H1 (cell line): ENCODE data around the gene MATK. TPM values are rescaled to one million over a fixed set of nuclear protein-coding genes. Genes with fewer than 3 reads are reported as not detected.

ENCODE experiments used
- CTCF ChIA-PET: fragments of 300-600 bp; sonication (Branson Sonifier 250); formaldehyde crosslinking; loops from one replicate; lab custom pipeline; 2021; ENCODE audit not compliant: partially characterized antibody; lab: Charles Lee
- POLR2A ChIA-PET: fragments of 300-600 bp; sonication (Branson Sonifier 250); formaldehyde crosslinking; loops from one replicate; lab custom pipeline; 2021; ENCODE audit warnings: inconsistent platforms; ENCODE audit not compliant: partially characterized antibody; lab: Charles Lee
- DNase-seq, 2 experiments: peaks; one replicate each; pipeline versions ENCODE4 v3.0.0 to v3.0.0-alpha.2; 2010 to 2022; ENCODE audit warnings: low spot score in 2 of 2, low read depth in 1 of 2, mixed read lengths in 1 of 2
- FAIRE-seq: peaks from 2 replicates; lab custom pipeline; 2011; peaks lifted over from hg19 to GRCh38; lab: Jason Lieb, UNC
- H2AFZ ChIP-seq: 2 replicates; pipeline ENCODE4 v1.8.1; 2012; ENCODE audit warnings: low read length, inconsistent platforms
- H2AK5ac ChIP-seq: 2 replicates; pipeline ENCODE4 v1.6.1; 2013; ENCODE audit warnings: low read depth, low read length
- H2BK120ac ChIP-seq: replicated peaks from 2 replicates; pipeline ENCODE3; 2013; ENCODE audit warnings: low read depth, low read length, inconsistent platforms
- H2BK12ac ChIP-seq: 2 replicates; pipeline ENCODE4 v1.6.1; 2013; ENCODE audit warnings: low read depth, low read length
- H2BK15ac ChIP-seq: 2 replicates; pipeline ENCODE4 v1.6.1; 2013; ENCODE audit warnings: low read length
- H2BK20ac ChIP-seq: 2 replicates; pipeline ENCODE4 v1.6.1; 2013; ENCODE audit warnings: low read length
- H2BK5ac ChIP-seq: 2 replicates; pipeline ENCODE4 v1.6.1; 2013; ENCODE audit warnings: low read depth, low read length
- H3K14ac ChIP-seq: 2 replicates; pipeline ENCODE4 v1.6.1; 2013; ENCODE audit warnings: inconsistent platforms; ENCODE audit not compliant: insufficient read length
- H3K18ac ChIP-seq: 2 replicates; pipeline ENCODE4 v1.6.1; 2013; ENCODE audit warnings: low read length; ENCODE audit errors: extremely low read depth
- H3K23ac ChIP-seq: 2 replicates; pipeline ENCODE4 v1.6.1; 2013; ENCODE audit warnings: inconsistent platforms; ENCODE audit not compliant: insufficient read length
- H3K23me2 ChIP-seq: 2 replicates; pipeline ENCODE4 v1.6.1; 2013; ENCODE audit warnings: low read depth, low read length
- H3K27ac ChIP-seq: 2 replicates; pipeline ENCODE4 v1.6.1; 2011; ENCODE audit warnings: low read depth, low read length, inconsistent platforms
- H3K27me3 ChIP-seq, 4 experiments: replicated peaks in 1 of 4; 1 replicate in 1 of 4; 2 replicates in 3 of 4; pipeline versions ENCODE4 v1.6.1 to v1.8.1; 2011 to 2013; ENCODE audit warnings: low read length in 3 of 4, mild to moderate bottlenecking in 3 of 4, inconsistent platforms in 2 of 4, mixed read lengths in 2 of 4, moderate library complexity in 1 of 4; ENCODE audit not compliant: control insufficient read depth in 3 of 4, insufficient read depth in 3 of 4; ENCODE audit errors: extremely low read depth in 1 of 4
- H3K36me3 ChIP-seq, 4 experiments: 2 replicates each; pipeline versions ENCODE4 v1.6.1 to v1.8.1; 2011 to 2013; ENCODE audit warnings: mild to moderate bottlenecking in 4 of 4, low read length in 3 of 4, moderate library complexity in 2 of 4, control low read depth in 1 of 4, inconsistent platforms in 1 of 4; ENCODE audit not compliant: insufficient read depth in 4 of 4, control insufficient read depth in 2 of 4
- H3K4ac ChIP-seq: replicated peaks from 2 replicates; pipeline ENCODE3; 2013; ENCODE audit warnings: low read length, low read depth, mixed read lengths, inconsistent platforms; ENCODE audit not compliant: insufficient read length
- H3K4me1 ChIP-seq, 4 experiments: replicated peaks in 1 of 4; 1 replicate in 1 of 4; 2 replicates in 3 of 4; pipeline versions ENCODE4 v1.6.1 to v1.8.1; 2011 to 2013; ENCODE audit warnings: low read length in 3 of 4, inconsistent platforms in 2 of 4, mixed read lengths in 1 of 4; ENCODE audit not compliant: insufficient read depth in 4 of 4, control insufficient read depth in 3 of 4
- H3K4me2 ChIP-seq, 2 experiments: 2 replicates each; pipeline versions ENCODE4 v1.6.1 to v1.8.1; 2011 to 2013; ENCODE audit warnings: low read depth in 2 of 2, low read length in 2 of 2, control low read depth in 1 of 2, inconsistent platforms in 1 of 2, mild to moderate bottlenecking in 1 of 2; ENCODE audit not compliant: insufficient read depth in 1 of 2
- H3K4me3 ChIP-seq, 4 experiments: fragments of 200-600, 300-600 bp in 1 of 4; sonication (generic), shearing (Covaris generic), sonication (Bioruptor Twin) in 1 of 4; 2 replicates each; pipeline versions ENCODE4 v1.5.1 to v1.8.1; 2011 to 2016; ENCODE audit warnings: low read length in 4 of 4, low read depth in 3 of 4, control low read depth in 2 of 4, inconsistent platforms in 2 of 4, mild to moderate bottlenecking in 2 of 4, mixed read lengths in 1 of 4, moderate library complexity in 1 of 4; ENCODE audit not compliant: insufficient read depth in 2 of 4; ENCODE audit errors: extremely low read depth in 1 of 4
- H3K56ac ChIP-seq: replicated peaks from 2 replicates; pipeline ENCODE3; 2013; ENCODE audit warnings: low read depth, mild to moderate bottlenecking, mixed read lengths, low read length, inconsistent platforms; ENCODE audit not compliant: insufficient read length
- H3K79me1 ChIP-seq: 2 replicates; pipeline ENCODE4 v1.6.1; 2013; ENCODE audit warnings: low read depth, low read length, control low read depth
- H3K79me2 ChIP-seq, 2 experiments: 2 replicates each; pipeline versions ENCODE4 v1.6.1 to v1.8.1; 2012 to 2013; ENCODE audit warnings: low read length in 2 of 2, mild to moderate bottlenecking in 2 of 2, inconsistent platforms in 1 of 2; ENCODE audit not compliant: insufficient read depth in 2 of 2, control insufficient read depth in 1 of 2
- H3K9ac ChIP-seq, 4 experiments: replicated peaks in 1 of 4; 1 replicate in 1 of 4; 2 replicates in 3 of 4; pipeline versions ENCODE4 v1.6.1 to v1.8.1; 2011 to 2013; ENCODE audit warnings: low read depth in 3 of 4, low read length in 3 of 4, control low read depth in 2 of 4, mild to moderate bottlenecking in 2 of 4, moderate library complexity in 2 of 4, inconsistent platforms in 1 of 4; ENCODE audit errors: extremely low read depth in 1 of 4
- H3K9me3 ChIP-seq, 2 experiments: 2 replicates each; pipeline versions ENCODE4 v1.6.1 to v1.8.1; 2012 to 2013; ENCODE audit warnings: mild to moderate bottlenecking in 2 of 2, moderate library complexity in 2 of 2, control low read depth in 1 of 2, inconsistent platforms in 1 of 2, low read depth in 1 of 2, low read length in 1 of 2, mixed read lengths in 1 of 2; ENCODE audit not compliant: insufficient read depth in 2 of 2
- H4K20me1 ChIP-seq, 2 experiments: replicated peaks in 1 of 2; 2 replicates each; pipeline versions ENCODE3 to v1.8.1; 2011 to 2013; ENCODE audit warnings: inconsistent platforms in 2 of 2, low read length in 2 of 2, mild to moderate bottlenecking in 1 of 2; ENCODE audit not compliant: insufficient read depth in 2 of 2, control insufficient read depth in 1 of 2
- H4K5ac ChIP-seq: 2 replicates; pipeline ENCODE4 v1.6.1; 2013; ENCODE audit warnings: low read length, low read depth, mixed read lengths, inconsistent platforms; ENCODE audit not compliant: insufficient read length
- H4K8ac ChIP-seq: 2 replicates; pipeline ENCODE4 v1.8.0; 2013; ENCODE audit warnings: mild to moderate bottlenecking, moderate library complexity, low read length, inconsistent platforms; ENCODE audit not compliant: insufficient read depth; ENCODE audit errors: extremely low read depth
- H4K91ac ChIP-seq: replicated peaks from 2 replicates; pipeline ENCODE3; 2013; ENCODE audit warnings: low read length, mixed read lengths, inconsistent platforms; ENCODE audit not compliant: insufficient read length
- CEBPB ChIP-seq: IDR thresholded peaks from 2 replicates; pipeline ENCODE4 v1.6.1; 2012; ENCODE audit warnings: low read depth, low read length
- HDAC2 ChIP-seq, 2 experiments: fragments of 300-600 bp in 1 of 2; sonication (generic) in 1 of 2; IDR thresholded peaks; 2 replicates each; pipeline ENCODE4 v1.6.1; 2011 to 2012; ENCODE audit warnings: low read depth in 2 of 2, low read length in 2 of 2, mild to moderate bottlenecking in 2 of 2, moderate library complexity in 2 of 2, borderline replicate concordance in 1 of 2, inconsistent platforms in 1 of 2
- KDM4A ChIP-seq: IDR thresholded peaks from one replicate; pipeline ENCODE4 v1.7.1; 2012; ENCODE audit warnings: low read depth, mild to moderate bottlenecking, moderate library complexity, low read length, inconsistent platforms; ENCODE audit not compliant: severe bottlenecking
- RAD21 ChIP-seq, 2 experiments: IDR thresholded peaks in 1 of 2; conservative IDR thresholded peaks in 1 of 2; 2 replicates each; pipeline ENCODE4 v1.6.1; 2011; ENCODE audit warnings: low read depth in 2 of 2, low read length in 2 of 2, improper control_type of control experiment in 1 of 2, inconsistent platforms in 1 of 2, mild to moderate bottlenecking in 1 of 2, moderate library complexity in 1 of 2
- RNF2 ChIP-seq: fragments of 200-900, 300-1000 bp; sonication (generic); IDR thresholded peaks from 2 replicates; pipeline ENCODE4 v1.7.1; 2016; ENCODE audit warnings: borderline replicate concordance, low read depth, mild to moderate bottlenecking, antibody characterized with exemption, low read length; ENCODE audit not compliant: poor library complexity, severe bottlenecking; ENCODE audit errors: missing control alignments
- TAF1 ChIP-seq: IDR thresholded peaks from 2 replicates; pipeline ENCODE4 v1.6.1; 2011; ENCODE audit warnings: mild to moderate bottlenecking, low read depth, low read length
- TBP ChIP-seq: IDR thresholded peaks from 2 replicates; pipeline ENCODE4 v1.6.1; 2011; ENCODE audit warnings: low read depth, low read length, improper control_type of control experiment
- TEAD4 ChIP-seq: IDR thresholded peaks from 2 replicates; pipeline ENCODE4 v1.6.1; 2012; ENCODE audit warnings: low read depth, low read length, inconsistent platforms, mixed read lengths
- WGBS, 2 experiments: shearing (Covaris generic) in 1 of 2; methylation state at CpG; one replicate each; pipeline versions ENCODE4 v1.1.6 to v1.1.7; 2013 to 2015; ENCODE audit warnings: low lambda C conversion rate in 2 of 2, mixed read lengths in 2 of 2, inconsistent platforms in 1 of 2, low coverage in 1 of 2, missing lambda C conversion rate in 1 of 2; ENCODE audit not compliant: insufficient replicate concordance in 2 of 2, insufficient coverage in 1 of 2, insufficient read length in 1 of 2; ENCODE audit errors: extremely low coverage in 1 of 2, missing lambda C conversion rate in 1 of 2; 5-methylcytosine and 5-hydroxymethylcytosine counted together
- polyA plus RNA-seq, 7 experiments: library from polyadenylated mRNA; depleted of rRNA in 3 of 7; stranded (reverse) in 5 of 7; unstranded in 2 of 7; fragments of >200 nt in 5 of 7; fragments of 200-250 nt in 2 of 7; gene quantifications; 1 replicate in 5 of 7; 2 replicates in 1 of 7; 4 replicates in 1 of 7; pipeline versions ENCODE4 v1.2.1 to v1.2.3, GENCODE V29; 2011 to 2013; ENCODE audit warnings: missing spikeins in 2 of 7, mixed read lengths in 2 of 7
- total RNA-seq: library from RNA; stranded (reverse); fragmentation: NEBNext Ultra II Directional; extraction: Animal tissue kit (Norgen Biotek cat#: 25700); gene quantifications from 2 replicates; pipeline ENCODE4 v1.2.1, GENCODE V29; 2021

MATK gene
- total and polyA plus RNA-seq, 2 of the 8 experiments (the other 6 are each of a cell fraction or from before 2014, with no cell fraction given), result 20.5 to 21.4 TPM

DNA sequence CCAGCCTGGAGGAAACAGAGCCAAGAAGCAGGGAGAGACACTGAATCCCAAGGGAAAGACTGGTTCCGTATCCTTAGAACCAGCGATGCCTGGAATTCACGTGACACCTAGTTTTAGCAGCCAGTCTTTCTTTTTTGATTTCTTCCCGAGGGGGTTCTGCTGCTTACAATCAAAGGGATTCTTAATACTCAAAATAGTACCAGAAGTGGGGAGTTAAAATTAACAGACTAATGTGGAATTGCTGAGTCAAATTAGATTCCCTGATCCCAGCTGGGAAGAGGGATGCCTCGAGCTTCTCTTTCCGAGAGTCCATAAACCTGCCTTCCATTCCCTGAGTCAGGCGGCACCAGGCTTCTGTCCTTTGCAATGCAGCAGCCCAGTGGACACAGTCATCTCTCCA, 4.8 kb upstream of the MATK start:
- Histone ChIP-seq H2BK15ac (no peak overlapping the region), H2AK5ac (no peak overlapping the region), H3K9ac (no peak overlapping the region), H2BK12ac (no peak overlapping the region), H3K79me2 (no peaks in the 10 kb centered on the region), H2BK120ac (no peak overlapping the region), H4K5ac (no peak overlapping the region), H3K4me2 (no peak overlapping the region), H3K23me2 (no peaks in the 10 kb centered on the region; the same call in 1 of the 2 replicates), H3K27me3 (peaks cover 0 to 3% (median 1%) of the 10 kb centered on the region in 4 experiments; a peak in 4 of 7 replicates), H4K20me1 (no peaks in the 10 kb centered on the region), H3K36me3 (no peaks in the 10 kb centered on the region), H3K27ac (no peak overlapping the region), H3K18ac (no peak overlapping the region), H2AFZ (no peak overlapping the region), H2BK5ac (no peak overlapping the region), H3K9me3 (0 out of 4 replicates have a peak, but pooled peaks cover 0 to 4% of the 10 kb centered on the region in 2 experiments), H3K56ac (no peak overlapping the region), H3K23ac (no peak overlapping the region), H3K4me1 (no peaks in the 10 kb centered on the region), H3K14ac (no peak overlapping the region), H3K79me1 (no peaks in the 10 kb centered on the region), H4K8ac (no peak overlapping the region), H2BK20ac (no peak overlapping the region)
- ChIA-PET POLR2A (interaction anchor here (0.9 kb wide), 1 partner anchor 11 kb away, joined by 3 read pairs; no protein-coding TSS in a partner anchor), CTCF (interaction anchor here (0.5 to 1.9 kb wide), 6 partner anchors 20 to 81 kb away, joined by 3 to 6 read pairs (median 4); no protein-coding TSS in a partner anchor)
- WGBS, 2 experiments, result 91% methylated on average over 7 of the region's 7 CpGs; no CpG with 5 or more reads in 1 of the 2 experiments
- FAIRE-seq, result no peak
- no peak for DNase-seq
- TF ChIP-seq CEBPB (no peak), TEAD4 (no peak), RNF2 (no peak), HDAC2 (IDR thresholded peaks at IDR 0.05; ENCODE audit: borderline replicate concordance in 1 of 2, low read depth in 2 of 2, low read length in 2 of 2) (no peak), TBP (no peak), RAD21 (IDR thresholded peaks at IDR 0.05 in 1 of 2, conservative IDR thresholded peaks at IDR 0.05 in 1 of 2; ENCODE audit: low read depth in 2 of 2, low read length in 2 of 2) (no peak), KDM4A (no peak), TAF1 (no peak)
- TF ChIP-seq, all 59 proteins: peak for 0
- no peak overlapping the region for H4K91ac ChIP-seq
- no peak overlapping the region for H3K4me3 ChIP-seq
- no peak overlapping the region for H3K4ac ChIP-seq
